Endothelial cell (in vitro differentiated cells): ENCODE measurements around the gene MPP2. TPM values are rescaled to one million over a fixed set of nuclear protein-coding genes. Genes with fewer than 3 reads are reported as not detected.

Source experiments
- DNase-seq: peaks from one replicate; pipeline ENCODE4 v3.0.0; 2021; ENCODE audit warnings: low spot score
- H3K27ac Mint-ChIP-seq: one replicate; pipeline ENCODE4 v1.8.0; 2021; ENCODE audit warnings: mixed read lengths, inconsistent platforms; ENCODE audit not compliant: unreplicated experiment
- H3K27me3 Mint-ChIP-seq: one replicate; pipeline ENCODE4 v1.8.0; 2021; ENCODE audit warnings: mild to moderate bottlenecking, moderate library complexity, mixed read lengths, inconsistent platforms; ENCODE audit not compliant: unreplicated experiment
- H3K36me3 Mint-ChIP-seq: one replicate; pipeline ENCODE4 v1.8.0; 2021; ENCODE audit warnings: mild to moderate bottlenecking, low read depth, mixed read lengths, inconsistent platforms; ENCODE audit not compliant: unreplicated experiment
- H3K4me1 Mint-ChIP-seq: one replicate; pipeline ENCODE4 v1.8.0; 2021; ENCODE audit warnings: mild to moderate bottlenecking, mixed read lengths, inconsistent platforms; ENCODE audit not compliant: unreplicated experiment
- H3K4me3 Mint-ChIP-seq: one replicate; pipeline ENCODE4 v1.8.0; 2021; ENCODE audit warnings: mild to moderate bottlenecking, mixed read lengths, inconsistent platforms; ENCODE audit not compliant: unreplicated experiment
- H3K9me3 Mint-ChIP-seq: one replicate; pipeline ENCODE4 v1.8.0; 2021; ENCODE audit warnings: mixed read lengths, inconsistent platforms; ENCODE audit not compliant: unreplicated experiment
- CTCF ChIP-seq: fragments of 200-600 bp; sonication (generic); IDR thresholded peaks from one replicate; pipeline ENCODE4 v1.5.0; 2021; ENCODE audit warnings: antibody characterized with exemption; ENCODE audit not compliant: unreplicated experiment
- total RNA-seq: library from RNA; stranded (reverse); fragmentation: NEBNext Ultra II Directional; extraction: Animal tissue kit (Norgen Biotek cat#: 25700); gene quantifications from one replicate; pipeline ENCODE4 v1.2.1, GENCODE V29; 2021; ENCODE audit not compliant: unreplicated experiment

MPP2 gene
- total RNA-seq, 1 donor from 2014 or later, result 8.4 TPM

- no peak for TF ChIP-seq CTCF
- no peak overlapping the region for H3K4me3 Mint-ChIP-seq
- H3K27me3 Mint-ChIP-seq, result peaks cover 4% of the 10 kb centered on the region
Measured at GRCh38 chr17:43916385-43916784, 9.0 kb upstream of the MPP2 start.

GRCh38 chr17:43915559-43915958 is 8.2 kb upstream of the MPP2 start:
- no peak for DNase-seq
- H3K9me3 Mint-ChIP-seq, result no peaks in the 10 kb centered on the region
- H3K4me3 Mint-ChIP-seq, result no peak overlapping the region
- no peak for TF ChIP-seq CTCF
- no peaks in the 10 kb centered on the region for H3K36me3 Mint-ChIP-seq
- no peak overlapping the region for H3K27ac Mint-ChIP-seq
- peaks cover 3% of the 10 kb centered on the region for H3K27me3 Mint-ChIP-seq
- H3K4me1 Mint-ChIP-seq, result no peaks in the 10 kb centered on the region

More at GRCh38 chr17:43916385-43916784, 9.0 kb upstream of the MPP2 start:
- Mint-ChIP-seq H3K4me1 (no peaks in the 10 kb centered on the region), H3K27ac (no peak overlapping the region), H3K36me3 (no peaks in the 10 kb centered on the region), H3K9me3 (no peaks in the 10 kb centered on the region)
- DNase-seq, result no peak

- DNase-seq, result no peak
- peaks cover 2% of the 10 kb centered on the region for H3K27me3 Mint-ChIP-seq
- no peaks in the 10 kb centered on the region for H3K4me1 Mint-ChIP-seq
- H3K27ac Mint-ChIP-seq, result no peak overlapping the region
- H3K4me3 Mint-ChIP-seq, result no peak overlapping the region
- H3K9me3 Mint-ChIP-seq, result no peaks in the 10 kb centered on the region
- no peaks in the 10 kb centered on the region for H3K36me3 Mint-ChIP-seq
- no peak for TF ChIP-seq CTCF
Measured at GRCh38 chr17:43914451-43914850, 7.1 kb upstream of the MPP2 start.

- Mint-ChIP-seq H3K27ac (no peak overlapping the region), H3K4me1 (no peaks in the 10 kb centered on the region), H3K9me3 (no peaks in the 10 kb centered on the region), H3K36me3 (no peaks in the 10 kb centered on the region), H3K4me3 (no peak overlapping the region), H3K27me3 (peaks cover 2% of the 10 kb centered on the region)
- no peak for DNase-seq
- no peak for TF ChIP-seq CTCF
Measured at GRCh38 chr17:43913584-43913983, 6.2 kb upstream of the MPP2 start.

GRCh38 chr17:43912635-43913304 is 5.4 kb upstream of the MPP2 start:
- peaks cover 6% of the 10 kb centered on the region for H3K27me3 Mint-ChIP-seq
- H3K4me1 Mint-ChIP-seq, result peaks cover 3% of the 10 kb centered on the region
- no peaks in the 10 kb centered on the region for H3K9me3 Mint-ChIP-seq
- no peak for TF ChIP-seq CTCF
- H3K4me3 Mint-ChIP-seq, result no peak overlapping the region
- no peak for DNase-seq
- H3K36me3 Mint-ChIP-seq, result no peaks in the 10 kb centered on the region
- no peak overlapping the region for H3K27ac Mint-ChIP-seq
